Stimulated activated CD4-positive, alpha-beta T cell treated with anti-CD3 and anti-CD28 coated beads, Interleukin-12 subunit alpha, Interleukin-12 subunit beta, amount 100 ng/mL, for 48 hours (primary cell): ENCODE data around the gene PEBP1.
A peak's percentile ranks its signal among the peaks of the same experiment; 100 is the strongest.

ENCODE experiments used
- DNase-seq, 3 donors: peaks; one replicate each; pipeline ENCODE4 v3.0.0-alpha.2; 2020; ENCODE audit warnings: low read depth in 2 of 3, low spot score in 1 of 3

PEBP1 gene

DNA sequence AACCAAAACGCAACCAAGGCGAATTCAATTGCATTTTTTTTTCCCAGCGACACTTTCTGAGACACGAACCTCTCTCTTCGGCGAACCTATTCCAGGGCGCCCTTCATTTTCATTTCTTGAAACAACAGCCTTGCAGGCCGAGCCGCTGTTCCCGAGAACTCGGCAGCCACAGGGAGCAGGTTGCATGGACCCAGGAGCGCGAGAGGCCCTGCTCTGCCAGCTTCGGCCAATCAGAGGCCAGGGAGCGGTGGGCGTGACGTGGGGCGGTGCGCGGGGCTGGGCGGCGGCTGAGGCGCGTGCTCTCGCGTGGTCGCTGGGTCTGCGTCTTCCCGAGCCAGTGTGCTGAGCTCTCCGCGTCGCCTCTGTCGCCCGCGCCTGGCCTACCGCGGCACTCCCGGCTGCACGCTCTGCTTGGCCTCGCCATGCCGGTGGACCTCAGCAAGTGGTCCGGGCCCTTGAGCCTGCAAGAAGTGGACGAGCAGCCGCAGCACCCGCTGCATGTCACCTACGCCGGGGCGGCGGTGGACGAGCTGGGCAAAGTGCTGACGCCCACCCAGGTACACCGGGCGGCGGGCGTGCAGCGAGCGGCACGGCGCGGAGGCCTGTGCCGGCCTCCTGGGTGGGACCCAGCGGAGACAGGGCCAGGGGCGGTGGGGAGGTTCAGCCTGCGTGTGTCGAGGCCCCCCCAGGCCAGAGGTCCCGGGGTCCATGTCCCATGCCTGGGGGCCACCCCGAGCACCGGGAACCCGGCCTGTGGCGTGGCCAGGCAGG is at the start of gene PEBP1:
Gene PEBP1 (plus strand): TSS at position 337 of the 771 bp plus-strand sequence. CDS start 86 bp downstream, at position 423.
- peak; percentile 91 to 93 (median 91) for DNase-seq

GRCh38 chr12:118089782-118090181 is 46.1 kb upstream of the PEBP1 start:
- DNase-seq, result no peak

- no peak for DNase-seq
Observed at GRCh38 chr12:118094039-118094438, 41.9 kb upstream of the PEBP1 start.

GRCh38 chr12:118098401-118098800 is 37.5 kb upstream of the PEBP1 start:
- DNase-seq, result no peak

- no peak for DNase-seq
Observed at GRCh38 chr12:118098911-118099671, 36.8 kb upstream of the PEBP1 start.

GRCh38 chr12:118101051-118101450 is 34.9 kb upstream of the PEBP1 start:
- DNase-seq, result no peak

DNA sequence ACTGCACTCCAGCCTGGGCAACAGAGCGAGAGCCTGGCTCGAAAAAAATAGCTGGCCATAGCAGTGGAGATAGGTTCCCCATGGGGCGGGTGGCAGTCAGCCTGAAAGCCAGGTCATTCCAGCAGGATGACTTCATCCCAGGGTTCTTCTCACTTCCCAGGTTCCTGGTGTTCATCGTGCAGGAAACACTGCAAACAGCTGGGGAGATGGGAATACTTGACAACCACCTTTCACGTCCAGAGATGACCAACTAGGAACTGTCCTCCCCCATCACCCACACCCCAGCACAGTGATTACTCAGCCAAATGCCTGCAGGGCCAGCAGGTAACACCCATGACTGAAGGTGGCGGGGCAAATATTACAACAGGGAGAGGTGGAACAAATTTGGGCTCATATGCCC is 33.9 kb upstream of the PEBP1 start:
- no peak for DNase-seq

DNA sequence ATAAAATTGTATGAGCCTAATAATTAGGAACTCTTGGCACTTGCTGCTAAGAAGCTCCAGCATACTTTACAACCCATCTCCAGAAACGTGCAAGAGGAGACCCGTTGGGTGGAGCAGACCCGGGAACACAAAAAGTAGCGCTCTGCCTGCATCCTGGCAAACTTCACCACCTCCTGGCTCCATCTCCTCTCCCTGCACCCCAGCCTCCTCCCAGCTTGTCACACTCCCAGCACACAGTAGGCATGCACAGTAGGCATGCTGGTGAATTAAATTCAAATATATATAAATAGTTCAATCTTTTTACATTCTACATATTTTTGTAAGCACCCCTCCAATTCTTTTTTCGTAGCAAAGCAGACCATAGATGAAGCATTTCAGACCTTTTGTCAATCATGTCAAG is 33.3 kb upstream of the PEBP1 start:
- DNase-seq, result no peak

DNA sequence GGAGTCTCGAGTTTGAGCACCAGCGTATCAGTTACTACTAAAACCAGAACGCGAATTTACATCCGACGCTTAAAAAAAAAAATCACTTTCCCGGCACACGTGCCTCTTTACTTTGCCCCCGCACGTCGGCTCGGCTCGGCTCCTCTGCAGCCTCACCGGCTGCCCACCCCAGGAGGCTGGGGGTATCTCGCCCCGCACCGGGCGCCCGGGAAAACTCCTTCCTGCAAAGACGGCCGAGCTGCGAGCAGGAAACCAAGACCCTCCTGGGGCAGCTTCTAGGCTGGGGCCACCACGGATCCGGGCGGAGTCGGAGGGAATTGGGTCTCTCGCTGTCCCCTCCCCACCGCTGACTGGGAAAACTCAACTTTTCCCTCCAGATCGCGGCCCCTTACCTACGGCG is 32.7 kb upstream of the PEBP1 start:
- DNase-seq, result no peak

DNA sequence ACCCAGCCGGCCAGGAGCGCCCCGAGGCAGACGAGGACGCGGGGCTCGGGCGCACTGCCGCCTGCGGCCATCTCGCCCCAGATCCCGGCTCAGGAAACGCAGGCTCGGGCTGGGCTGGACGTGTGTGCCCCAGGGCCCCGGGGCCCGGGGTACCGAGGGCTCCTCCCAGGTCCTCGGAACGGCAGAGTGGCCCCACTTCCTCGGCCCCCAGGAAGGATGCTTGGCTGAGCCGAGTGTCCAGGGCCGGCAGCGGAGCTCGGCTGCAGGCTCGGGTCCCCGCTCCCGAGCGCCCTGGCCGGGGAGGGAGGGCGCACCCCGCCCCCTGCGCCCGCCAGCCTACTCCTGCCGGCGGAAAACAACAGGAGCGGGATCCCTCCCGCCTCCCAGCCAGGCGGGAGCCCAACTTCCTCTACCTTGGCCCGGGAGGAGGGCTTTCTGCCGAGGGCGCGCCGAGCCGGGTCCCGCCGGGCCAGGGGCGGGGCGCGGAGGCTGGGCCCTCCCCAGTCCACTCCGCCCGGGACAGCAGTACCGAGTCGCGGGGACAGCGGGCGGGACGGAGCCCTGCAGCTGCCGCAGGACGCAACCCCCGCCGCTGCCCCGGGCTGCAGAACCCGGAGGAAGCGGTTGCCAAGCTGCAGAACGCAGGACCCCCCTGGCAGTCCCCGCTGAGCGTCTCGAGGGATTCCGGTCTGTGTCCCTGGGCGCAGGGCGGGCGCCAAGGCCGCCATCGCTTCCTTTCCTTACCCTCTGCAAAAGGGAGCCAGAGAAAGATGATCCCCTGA is 32.1 kb upstream of the PEBP1 start, which contains the start of gene VSIG10:
Gene VSIG10 (minus strand): TSS at position 411 of the 782 bp plus-strand sequence. CDS start 340 bp downstream, at position 71.
- peak in 2 of 3 donors; percentile 1 to 19 for DNase-seq

DNA sequence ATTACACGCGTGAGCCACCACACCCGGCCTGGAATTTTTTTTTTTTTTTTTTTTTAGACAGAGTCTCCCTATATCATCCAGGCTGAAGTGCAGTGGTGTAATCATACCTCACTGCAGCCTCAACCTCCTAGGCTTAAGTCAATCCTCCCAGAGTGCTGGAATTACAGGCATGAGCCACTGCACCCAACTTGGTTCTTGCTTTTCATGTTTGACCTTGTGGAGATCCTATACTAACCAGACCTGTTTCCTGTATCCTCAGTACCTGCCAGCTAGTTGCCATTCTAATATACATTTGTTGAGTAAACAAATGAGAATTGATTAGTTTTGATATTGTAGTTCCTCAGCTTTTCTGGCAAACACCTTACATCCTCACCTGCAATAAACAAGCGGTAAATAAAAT is 28.9 kb upstream of the PEBP1 start:
- DNase-seq, result no peak

DNA sequence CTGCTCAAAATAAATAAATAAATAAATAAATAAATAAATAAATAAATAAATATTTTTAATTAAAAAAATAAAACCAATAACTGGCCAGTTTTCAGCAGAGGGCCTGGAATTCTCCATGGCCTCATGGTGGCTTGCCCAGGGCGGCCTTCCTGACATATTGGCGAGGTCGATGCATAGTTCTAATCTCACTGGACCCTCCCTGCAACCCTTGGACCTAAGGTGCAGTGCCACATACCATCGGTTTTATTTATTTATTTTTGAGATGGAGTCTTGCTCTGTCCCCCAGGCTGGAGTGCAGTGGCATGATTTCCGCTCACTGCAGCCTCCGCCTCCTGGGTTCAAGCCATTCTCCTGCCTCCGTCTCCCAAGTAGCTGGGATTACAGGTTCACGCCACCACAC is 28.2 kb upstream of the PEBP1 start:
- no peak for DNase-seq

DNA sequence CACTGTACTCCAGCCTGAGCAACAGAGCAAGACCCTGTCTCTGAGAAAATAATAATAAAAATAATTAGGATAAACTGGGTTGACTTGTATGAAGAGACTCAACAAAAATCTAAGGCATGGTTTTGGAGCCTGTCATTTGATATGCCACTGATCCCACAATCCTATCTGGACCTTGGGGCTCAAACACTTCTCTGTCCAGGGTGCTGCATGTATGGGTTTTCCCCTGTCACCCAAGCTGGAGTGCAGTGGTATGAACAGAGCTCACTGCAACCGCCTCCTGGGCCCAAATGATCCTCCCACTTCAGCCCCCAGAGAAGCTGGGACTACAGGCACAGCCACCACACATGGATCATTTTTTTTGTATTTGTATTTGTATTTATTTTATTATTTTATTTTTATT is 26.8 kb upstream of the PEBP1 start:
- no peak for DNase-seq

- DNase-seq, result no peak
Observed at GRCh38 chr12:118119449-118119879, 16.5 kb upstream of the PEBP1 start.

- peak; percentile 38 to 67 (median 56) for DNase-seq
Observed at GRCh38 chr12:118120579-118121363, 15.2 kb upstream of the PEBP1 start.

DNA sequence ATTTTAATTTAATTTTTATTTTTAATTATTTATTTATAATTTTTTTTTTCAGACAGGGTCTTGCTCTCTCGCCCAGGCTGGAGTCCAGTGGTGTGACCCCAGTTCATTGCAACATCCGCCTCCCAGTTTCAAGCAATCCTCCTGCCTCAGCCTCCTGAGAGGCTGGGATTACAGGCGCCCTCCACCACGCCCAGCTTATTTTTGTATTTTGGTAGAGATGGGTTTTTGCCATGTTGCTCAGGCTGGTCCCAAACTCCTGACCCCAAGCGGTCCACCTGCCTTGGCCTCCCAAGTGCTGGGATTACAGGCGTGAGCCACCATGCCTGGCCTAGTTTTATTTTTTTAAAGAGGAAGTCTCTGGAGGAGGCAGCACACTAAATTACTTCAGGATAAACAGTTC is 13.7 kb upstream of the PEBP1 start:
- DNase-seq, result no peak

GRCh38 chr12:118124333-118124874 is 11.5 kb upstream of the PEBP1 start:
- no peak for DNase-seq

- DNase-seq, result no peak
Observed at GRCh38 chr12:118125743-118126118, 10.2 kb upstream of the PEBP1 start.

GRCh38 chr12:118126119-118126757 is 9.7 kb upstream of the PEBP1 start:
- DNase-seq, result no peak

DNA sequence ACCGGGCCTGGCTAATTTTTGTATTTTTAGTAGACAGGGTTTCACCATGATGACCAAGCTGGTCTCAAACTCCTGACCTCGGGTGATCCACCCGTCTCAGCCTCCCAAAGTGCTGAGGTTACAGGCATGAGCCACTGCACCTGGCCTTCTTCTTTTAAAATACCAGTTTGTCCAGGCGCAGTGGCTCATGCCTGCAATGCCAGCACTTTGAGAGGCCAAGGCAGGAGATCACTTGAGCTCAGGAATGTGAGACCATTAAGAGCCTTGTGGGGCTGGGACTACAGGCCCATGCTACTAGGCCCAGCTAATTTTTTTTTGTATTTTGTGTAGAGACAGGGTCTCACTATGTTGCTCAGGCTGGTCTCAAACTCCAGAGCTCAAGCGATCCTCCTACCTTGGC is 8.1 kb upstream of the PEBP1 start:
- DNase-seq, result no peak
